ENCODE results near the gene DOCK10.
A peak's percentile ranks its signal among the peaks of the same experiment; 100 is the strongest.

DOCK10 gene

DNA sequence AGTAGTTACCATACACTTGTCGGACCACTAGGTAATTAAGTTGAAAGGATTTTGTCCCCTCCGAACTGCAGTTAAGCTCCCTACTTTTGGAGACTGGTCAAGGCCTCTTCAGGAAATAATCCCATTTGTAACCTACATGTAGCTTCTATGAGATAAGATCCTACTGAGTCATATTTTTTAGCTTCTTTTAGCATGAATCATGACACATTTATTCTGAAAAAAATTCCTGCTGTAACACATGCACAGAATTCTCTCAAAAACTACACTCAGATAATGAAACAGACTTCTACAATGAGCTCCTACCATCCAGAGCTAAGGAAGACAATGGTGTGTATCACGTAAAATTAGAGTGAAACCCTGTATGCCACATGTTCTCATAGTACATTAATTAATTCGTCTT is 225.5 kb downstream of the DOCK10 start:
- FAIRE-seq = no peak

DNA sequence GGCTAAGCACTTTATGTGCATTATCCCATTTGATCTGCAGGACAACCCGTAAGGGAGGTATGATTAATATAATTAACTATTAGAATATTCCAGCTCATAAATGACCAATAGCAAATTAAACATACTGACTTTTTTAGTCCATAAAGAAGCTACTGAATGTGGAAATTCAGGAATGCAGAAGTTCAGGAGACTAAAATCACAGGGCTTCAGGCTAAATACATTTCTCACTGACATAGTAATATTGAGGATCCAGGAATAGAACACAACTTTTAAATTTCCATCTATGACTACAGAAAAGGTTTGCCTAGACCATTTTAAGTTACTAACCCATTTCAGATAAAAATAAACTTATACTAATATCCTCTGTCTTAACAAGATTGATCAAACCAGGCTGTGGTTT is 228.7 kb downstream of the DOCK10 start:
- no peak for FAIRE-seq

DNA sequence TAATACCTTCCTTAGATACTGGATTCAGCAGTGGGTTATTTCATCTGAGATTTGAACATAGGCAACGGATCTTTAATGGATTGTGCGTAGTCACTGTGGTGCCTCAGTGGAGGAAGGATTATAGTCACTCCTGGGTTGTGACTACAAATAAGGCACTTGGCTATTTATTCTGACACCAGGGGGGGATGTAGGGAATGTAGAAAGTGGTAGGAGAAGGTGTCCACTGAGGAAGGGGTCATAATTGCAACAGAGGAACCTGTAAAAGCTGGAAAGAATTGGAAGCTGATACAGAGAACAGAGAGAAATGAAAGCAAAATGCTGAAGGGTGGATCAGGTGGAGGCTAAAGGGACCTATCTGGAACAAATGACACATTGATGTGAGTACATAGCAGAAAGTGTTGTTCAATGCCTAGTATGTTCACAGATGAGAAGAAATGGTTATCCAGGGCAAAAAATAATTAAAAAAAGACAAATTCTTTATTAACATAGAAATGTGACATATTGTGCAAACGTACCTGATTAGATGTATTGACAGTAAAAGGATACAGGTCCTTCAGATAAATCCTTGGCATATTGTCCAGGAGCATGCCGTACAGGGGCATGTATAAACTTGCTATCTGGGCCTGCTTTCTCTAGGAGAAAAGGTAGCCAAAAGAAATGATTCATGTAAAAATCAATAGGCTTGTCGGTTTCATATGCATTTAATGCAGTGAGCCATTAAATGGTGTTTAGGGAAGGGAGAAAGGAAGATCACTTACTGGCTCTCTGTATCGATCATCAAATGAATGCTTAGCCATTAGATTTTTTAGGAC is 234.9 kb downstream of the DOCK10 start:
- FAIRE-seq = no peak

DNA sequence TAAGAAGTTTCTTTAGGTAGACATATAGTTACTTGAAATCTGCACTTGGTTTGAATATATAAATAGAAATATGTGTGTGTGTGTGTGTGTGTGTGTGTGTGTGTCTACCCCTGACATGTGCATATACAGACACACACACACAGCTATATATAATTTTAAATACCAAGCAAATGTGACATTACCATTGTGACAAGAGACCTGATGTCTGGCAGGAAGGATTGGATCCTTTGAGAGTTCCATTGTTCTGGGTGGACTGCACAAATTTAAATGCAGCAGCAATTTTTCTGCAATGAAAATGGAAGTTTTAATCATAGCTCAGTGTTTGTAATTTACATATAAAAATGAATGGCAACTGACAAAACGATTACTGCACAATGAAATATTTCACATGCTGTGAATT is 238.3 kb downstream of the DOCK10 start:
- no peak for FAIRE-seq

DNA sequence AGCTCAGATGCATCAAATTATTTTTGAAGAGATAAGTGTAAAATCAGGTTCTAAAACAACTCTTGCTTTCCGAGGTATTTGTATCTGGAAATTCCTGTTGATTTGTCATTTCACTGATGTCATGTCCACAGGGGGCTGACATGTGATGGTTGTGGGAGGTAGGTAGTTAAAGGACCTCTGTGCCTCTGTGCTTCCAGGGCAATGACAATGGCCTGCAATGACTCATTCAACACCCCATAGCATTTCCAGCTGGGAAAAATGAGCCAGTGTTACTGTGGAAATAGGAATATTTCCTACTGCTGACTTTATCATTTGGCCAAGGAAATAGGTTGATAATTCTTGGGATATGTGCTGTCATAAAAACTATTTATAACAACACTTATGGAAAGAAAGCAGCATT is 239.9 kb downstream of the DOCK10 start:
- no peak for FAIRE-seq

DNA sequence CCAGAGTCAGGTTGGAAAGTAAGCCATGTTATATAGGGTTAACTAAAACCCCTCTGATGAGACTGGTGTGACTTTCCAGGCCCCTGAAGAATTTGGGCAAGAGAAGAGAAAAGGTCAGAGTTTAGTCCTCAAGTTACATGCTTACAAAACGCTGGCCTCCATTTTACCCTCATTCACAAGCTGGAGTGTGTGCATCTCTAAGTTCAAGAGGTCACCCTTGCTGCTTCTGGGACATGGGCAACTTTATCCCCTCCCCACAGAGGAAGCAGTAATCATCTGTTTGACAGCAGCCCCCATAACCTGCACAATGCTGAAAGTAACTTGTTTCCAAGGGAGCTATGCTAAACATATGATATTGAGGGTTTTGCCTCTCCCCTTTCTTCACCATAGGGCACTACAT is 240.9 kb downstream of the DOCK10 start:
- FAIRE-seq = no peak

DNA sequence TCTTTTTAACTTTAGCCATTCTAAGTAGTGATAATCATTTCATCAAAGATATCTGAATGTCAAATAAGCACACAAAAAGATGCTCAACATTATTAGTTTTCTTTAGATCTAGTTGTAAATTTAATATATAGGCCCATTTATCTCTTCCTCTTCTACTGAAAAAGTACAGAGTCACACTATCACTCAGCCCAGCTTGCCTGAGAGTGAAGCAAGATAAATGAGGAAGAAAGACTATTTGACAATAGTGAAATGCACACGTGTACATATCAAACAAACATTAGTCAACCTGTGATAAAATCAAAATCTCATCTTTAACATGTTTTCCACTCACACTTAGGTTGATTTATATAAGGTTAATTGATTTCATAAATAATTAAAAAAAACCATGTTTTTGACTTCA is 242.6 kb downstream of the DOCK10 start:
- no peak for FAIRE-seq

DNA sequence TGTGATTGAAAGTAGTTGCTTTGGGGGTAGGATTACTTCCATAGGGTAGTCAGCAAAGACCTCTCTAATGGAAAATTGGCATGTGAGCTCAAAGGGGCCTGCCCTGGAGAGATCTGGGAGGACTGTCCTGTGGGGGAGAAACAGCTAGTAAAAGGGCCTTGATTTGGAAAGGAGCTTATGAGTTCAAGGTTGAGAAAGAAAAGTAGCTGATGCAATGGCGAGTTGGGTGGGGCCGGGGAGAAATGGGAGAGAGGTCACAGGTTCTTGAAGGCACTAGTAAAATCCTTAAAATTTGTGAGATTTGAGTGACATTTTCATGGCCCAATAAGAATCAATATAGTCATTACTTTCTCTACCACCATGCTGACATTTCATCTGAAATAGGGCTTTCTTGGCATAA is 244.1 kb downstream of the DOCK10 start:
- FAIRE-seq = no peak

DNA sequence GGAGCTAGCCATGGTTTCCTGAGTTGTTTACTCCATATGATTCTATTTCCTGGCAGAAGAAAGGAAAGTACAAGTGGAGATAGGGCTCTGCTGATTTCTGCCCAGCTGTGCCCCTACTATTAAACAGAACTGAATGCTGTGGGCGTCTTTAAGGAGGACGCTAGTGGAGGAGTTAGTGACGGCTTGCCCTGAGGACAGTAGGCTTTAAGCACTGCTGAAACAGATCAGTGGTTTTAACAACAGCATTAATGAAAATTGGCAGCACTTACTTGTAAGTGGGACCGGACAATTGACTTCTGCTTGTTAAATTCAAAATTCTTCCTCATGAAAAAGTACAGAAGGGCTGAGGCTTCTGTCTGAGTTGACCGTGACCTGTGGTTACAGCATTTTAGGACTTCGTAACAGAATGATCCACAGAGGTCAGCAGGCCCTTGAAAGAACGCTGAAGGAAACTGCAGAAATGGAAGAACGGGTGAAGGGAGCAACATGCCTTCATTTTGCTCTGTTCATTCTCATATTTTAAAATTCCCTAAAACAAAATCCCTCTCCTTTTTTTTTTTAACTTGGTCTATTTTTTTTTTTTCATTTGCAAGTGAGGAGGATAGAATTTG is 245.5 kb downstream of the DOCK10 start:
- FAIRE-seq = no peak

DNA sequence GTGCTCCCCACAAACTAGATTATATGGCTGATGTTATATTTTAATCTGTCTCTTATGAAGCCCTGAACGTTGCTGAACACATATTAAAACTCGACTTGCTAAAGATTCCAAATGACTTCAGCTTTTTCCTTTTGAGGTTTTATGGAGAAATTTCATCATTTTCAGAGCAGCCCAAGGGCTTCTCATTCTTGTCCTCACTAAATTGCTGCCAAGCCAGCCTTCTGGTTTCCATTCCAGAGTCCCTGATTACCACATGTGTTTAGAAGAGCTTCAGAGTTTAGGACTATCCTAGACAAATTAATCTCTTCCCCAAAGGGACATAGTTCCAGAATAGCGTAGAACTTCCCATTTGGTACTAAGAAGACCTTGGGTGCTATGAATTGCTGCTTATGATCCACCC is 248.3 kb downstream of the DOCK10 start:
- FAIRE-seq = no peak

DNA sequence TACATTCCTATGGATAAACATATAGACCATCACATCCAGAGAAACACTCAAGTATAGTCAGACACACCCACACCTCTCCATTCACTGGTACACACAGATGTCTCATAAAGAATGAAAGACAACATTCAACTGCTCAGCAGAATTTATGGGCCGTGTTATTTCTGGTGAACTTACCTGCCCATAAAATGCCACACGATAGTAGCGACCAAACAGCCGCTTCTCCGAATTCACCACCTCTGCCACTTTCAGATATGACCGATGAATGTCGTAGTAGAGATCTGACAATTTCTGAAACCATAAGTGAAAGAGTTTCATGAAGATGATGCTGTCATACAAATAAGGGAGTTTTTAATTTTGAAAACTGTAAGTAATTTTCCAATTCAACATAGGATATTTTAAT is 255.4 kb downstream of the DOCK10 start:
- no peak for FAIRE-seq

DNA sequence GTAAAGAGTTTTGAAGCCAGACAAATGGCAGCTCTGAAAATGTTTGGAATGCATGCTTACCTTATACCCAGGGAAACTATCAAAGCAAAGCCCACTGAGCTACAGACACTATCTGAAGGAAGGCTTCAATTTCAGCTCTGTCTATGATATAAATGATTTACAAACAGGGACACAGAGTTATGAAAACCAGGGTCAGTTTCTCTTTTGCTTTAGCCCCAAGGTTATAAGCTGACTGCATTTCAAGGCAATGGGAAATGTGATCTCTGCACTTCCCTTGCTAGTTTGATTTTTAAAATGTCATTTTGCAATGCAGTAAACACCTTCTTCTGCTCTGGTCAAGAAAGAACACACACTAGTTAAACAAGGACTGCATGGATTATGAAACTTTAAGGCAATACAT is 260.9 kb downstream of the DOCK10 start:
- FAIRE-seq = no peak

DNA sequence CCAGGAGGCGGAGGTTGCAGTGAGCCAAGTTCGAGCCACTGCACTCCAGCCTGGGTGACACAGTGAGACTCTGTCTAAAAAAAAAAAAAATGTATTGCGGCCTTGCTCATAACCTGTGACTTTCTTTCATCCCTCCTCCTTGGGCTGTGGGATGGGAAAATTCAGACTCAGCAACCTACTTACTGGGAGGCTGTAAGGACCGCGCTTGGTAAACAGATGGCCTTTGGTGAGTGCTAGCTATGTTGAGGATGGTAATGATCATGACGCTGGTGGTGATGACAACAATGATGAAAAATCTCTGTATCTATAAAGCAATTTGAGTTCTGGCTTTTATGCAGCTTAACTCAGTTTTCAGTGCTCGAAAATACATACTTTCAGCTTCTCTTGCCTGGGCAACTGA is 261.4 kb downstream of the DOCK10 start:
- no peak for FAIRE-seq

DNA sequence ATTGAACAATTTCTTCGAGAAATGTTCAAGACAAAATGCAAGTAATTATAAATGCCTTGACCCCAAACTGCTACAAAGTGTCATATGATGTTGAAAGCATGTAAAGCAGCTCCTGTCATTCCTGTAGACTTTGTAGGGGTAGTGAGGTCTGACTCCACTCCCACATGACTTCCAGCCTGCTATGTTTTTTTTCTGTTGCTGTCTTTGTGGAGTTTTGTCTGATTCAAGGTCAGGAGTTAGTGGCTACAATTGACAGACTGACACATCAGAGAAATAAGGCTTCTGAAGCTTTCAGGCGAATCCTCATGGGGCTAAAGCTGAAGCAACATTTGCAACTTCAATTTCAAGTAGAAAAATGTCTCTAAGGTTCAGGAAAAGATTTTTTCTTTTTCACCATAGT is 262.2 kb downstream of the DOCK10 start:
- no peak for FAIRE-seq

DNA sequence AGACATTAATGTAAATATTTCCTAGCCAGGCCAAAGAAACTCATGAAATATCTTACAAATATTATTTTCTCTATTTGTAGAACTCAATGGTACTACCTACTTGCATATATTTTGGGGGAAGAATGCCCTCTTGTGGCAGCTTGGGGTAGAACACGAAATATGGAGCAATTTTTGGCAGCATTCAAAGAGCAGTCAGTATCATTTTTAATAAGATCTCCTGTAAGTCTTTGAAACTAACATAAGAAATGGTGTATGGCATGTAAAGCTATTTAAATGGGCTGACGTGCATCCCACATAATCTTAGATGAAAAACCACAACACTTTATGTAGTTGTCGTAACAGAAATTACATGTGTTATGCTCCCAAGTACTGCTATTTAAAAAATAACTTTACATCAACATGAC is 263.8 kb downstream of the DOCK10 start:
- peak; percentile 95 for FAIRE-seq

DNA sequence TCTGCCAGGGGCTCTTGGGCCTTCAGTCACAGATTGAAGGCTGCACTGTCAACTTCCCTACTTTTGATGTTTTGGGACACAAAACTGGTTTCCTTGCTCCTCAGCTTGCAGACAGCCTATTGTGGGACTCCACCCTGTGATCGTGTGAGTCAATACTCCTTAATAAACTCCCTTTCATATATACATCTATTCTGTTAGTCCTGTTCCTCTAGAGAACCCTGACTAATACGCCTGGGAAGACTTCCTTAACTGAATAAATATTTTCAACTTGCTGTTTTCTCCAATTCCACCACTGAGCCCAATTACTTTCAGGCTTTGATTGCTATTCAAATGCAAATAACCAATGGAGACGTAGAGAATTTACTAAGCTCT is 264.7 kb downstream of the DOCK10 start:
- FAIRE-seq = no peak

DNA sequence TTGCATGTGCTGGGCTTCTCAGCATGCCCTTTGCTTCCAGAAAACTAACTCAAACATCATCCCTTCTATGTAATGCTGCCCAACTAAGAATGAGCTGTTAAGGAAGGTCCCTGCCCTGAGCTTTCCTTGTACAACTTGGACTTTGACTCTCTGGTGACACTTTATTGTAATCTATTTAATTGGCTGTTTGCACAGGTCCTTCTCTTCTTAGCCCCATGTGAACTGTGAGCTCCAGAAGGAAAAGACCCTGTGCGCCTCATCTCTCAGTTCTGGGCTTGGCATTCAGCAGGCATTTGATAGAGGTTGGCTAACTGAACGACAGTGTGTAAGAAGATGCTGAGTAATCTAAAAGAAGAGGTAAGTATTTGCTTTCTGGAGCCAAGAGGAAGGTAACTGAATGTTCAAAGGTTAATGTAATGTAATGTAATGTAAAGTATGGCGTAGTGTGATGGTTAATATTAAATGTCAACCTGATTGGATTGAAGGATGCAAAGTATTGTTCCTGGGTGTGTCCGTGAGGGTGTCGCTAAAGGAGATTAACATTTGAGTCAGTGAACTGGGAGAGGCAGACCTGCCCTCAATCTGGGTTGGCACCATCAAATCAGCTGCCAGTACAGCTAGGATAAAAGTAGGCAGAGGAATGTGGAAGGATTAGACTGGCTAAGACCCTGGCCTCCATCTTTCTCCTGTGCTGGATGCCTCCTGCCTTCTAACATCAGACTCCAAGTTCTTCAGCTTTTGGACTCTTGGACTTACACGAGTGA is 265.3 kb downstream of the DOCK10 start:
- no peak for FAIRE-seq

DNA sequence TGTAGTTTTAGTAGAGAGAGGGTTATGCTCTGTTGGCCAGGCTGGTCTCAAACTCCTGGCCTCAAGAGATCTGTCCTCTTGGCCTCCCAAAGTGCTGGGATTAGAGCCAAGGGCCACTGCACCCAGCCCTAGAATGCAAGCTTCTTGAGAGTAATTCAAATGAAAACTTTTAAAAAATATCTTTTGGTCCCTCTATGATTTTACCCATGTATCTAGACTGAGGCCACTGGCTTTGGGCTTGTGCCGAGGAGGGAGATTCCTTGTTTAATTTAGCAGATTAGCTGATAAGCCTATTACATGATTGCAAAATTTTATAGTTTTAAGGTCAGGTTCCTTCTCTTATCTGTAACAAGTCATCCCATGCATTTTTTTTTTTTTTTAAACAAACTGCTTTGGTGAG is 266.6 kb downstream of the DOCK10 start:
- FAIRE-seq = no peak

DNA sequence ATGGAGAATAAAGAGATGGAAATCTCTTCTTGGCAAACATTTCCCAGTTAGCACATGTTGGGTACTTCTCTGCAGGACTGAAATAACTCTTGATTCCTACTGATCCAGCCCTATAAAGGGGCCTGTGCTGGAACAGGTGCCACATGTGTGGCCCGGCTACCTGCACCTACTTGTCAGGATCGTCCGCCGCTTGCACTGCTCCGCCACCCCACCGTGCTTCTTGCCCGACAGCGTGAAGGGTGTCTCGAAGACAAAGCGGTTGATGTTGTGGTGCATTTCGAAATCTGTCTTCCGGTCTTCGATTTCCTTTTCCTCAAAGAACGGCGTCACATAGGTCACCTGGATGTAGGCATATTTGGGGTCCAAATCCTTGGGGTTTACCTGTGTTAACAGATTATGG is 267.5 kb downstream of the DOCK10 start:
- FAIRE-seq = no peak

DNA sequence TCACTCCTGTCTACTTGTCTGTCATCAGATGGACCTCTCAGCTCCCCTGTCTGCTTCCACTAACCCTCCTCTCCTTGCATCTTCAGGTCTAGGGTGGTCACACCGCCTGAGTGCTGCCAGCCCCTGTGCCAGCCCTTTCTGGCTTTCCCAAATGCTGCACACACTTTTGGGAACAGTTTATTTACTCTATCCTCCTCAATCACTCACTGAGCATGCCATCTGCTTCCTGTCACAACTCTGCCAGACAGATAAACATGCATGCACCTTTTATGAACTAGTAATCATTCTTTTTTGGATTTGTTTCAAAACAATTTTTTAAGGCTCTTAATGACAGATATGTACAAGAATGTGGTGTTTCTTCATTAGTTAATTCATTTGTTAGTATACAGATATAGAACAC is 269.8 kb downstream of the DOCK10 start:
- FAIRE-seq = no peak

DNA sequence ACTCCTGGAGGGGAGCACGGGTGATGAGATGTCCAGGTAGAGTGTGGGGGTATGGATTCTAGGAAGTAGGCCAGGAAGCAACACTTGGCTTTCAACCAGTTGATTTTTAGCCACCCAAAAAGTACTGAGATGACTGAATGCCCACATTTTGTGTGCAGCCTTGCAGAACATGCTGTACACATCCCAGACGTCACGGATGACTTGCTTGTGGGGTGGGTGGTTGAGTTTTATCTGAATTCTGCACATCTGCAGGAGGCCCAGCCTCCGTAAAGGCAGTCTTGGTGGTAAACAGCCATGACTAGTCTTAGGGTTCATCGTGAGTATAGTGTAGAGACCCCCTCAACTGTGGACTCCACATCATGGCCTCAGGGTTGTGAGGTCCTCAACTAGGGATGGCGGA is 272.8 kb downstream of the DOCK10 start:
- FAIRE-seq = no peak

DNA sequence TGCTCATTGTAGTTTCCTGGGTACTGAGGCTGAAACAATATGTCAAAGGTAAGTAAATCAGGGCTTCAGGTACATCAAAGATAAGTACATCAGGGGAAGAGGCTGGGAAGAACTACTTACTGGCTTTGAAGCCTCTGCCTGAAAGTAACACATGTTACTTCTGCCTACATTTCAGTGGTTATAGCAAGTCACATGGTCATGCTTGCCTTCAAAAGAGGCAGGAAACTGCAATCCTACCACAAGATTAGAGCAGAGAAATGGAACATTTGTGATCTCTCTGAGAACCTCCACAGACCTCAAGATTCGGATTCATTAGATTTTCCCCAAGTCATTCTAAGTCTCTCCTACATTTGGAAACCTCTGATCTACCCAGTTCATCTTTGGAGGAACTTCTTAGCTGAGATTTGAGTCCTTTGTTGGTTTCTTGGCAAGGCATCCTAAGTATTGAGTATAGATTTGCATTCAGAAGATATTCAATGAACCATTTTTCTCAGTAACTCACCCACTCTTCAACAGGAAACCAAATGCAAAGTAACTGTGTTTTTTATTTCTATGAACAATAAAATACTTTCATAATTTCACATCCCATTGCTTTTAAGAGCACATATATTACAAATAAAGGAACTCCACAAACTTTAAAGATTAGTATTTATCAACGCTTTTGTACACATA is 277.6 kb downstream of the DOCK10 start:
- no peak for FAIRE-seq

DNA sequence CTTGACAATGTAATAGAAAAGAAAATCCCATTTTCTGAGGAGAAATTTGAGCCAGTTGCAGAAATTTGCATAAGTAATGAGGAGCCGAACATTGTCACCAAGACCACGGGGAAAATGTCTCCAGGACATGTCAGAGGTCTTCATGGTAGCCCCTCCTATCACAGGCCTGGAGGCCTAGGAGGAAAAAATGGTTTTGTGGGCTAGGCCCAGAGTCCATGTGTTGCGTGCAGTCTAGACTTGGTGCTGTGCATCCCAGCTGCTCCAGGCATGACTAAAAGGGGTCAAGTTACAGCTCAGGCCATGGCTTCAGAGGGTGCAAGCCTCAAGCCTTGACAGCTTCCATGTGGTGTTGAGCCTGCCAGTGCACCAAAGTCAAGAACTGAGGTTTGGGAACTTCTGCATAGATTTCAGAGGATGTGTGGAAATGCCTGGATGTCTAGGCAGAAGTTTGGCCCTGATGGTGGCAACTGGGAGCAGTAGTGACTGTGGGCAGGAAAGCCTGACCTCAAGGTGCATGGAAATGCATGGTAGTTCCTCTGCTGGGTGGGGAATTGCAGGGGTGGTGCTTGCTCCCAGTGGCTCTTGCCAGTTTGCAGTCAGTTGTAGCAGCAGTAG is 284.2 kb downstream of the DOCK10 start:
- no peak for FAIRE-seq

Data from A204.1 (cell line).